ENCODE data around the gene GTF3C5.

DNA sequence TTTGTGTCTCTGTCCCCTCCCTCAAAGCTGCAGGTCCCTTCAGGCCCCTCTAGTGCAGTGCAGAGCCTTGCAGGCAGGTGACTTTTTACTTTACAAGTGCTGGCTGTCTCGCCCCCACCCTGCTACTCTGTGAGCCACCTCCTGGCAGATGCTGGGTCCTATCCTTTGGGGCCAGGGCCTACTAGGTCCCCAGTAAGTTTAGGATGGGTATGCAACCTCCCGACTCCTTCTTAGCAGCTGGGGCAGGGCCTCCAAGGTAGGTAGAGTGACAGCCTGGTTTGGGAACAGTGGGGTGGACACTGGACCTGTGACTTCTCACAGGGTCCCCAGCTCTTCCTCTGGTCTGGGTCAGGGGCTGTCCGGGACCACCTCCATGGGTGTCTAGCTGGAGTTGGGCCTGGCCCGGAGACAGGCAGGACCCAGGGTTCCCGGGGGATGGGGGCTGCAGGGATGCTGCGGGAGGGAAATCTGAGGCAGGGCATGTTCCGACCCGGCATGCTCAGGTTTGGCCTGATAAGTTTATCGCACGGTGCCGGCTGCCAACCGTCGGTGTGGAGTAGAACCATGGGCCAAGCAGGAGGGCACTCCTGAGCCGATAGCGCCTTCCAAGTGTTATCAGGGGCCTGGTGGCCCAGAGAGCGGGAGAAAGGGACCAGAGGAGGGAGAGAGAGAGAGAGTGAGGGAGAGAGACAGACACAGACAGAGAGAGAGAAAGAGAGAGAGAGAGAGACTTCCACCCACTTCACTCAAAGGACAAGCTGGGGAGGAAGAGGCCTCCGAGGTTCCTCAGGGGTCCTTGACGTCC lies 31.8 kb upstream of the GTF3C5 start:
- TF ChIP-seq, protein P1, sequence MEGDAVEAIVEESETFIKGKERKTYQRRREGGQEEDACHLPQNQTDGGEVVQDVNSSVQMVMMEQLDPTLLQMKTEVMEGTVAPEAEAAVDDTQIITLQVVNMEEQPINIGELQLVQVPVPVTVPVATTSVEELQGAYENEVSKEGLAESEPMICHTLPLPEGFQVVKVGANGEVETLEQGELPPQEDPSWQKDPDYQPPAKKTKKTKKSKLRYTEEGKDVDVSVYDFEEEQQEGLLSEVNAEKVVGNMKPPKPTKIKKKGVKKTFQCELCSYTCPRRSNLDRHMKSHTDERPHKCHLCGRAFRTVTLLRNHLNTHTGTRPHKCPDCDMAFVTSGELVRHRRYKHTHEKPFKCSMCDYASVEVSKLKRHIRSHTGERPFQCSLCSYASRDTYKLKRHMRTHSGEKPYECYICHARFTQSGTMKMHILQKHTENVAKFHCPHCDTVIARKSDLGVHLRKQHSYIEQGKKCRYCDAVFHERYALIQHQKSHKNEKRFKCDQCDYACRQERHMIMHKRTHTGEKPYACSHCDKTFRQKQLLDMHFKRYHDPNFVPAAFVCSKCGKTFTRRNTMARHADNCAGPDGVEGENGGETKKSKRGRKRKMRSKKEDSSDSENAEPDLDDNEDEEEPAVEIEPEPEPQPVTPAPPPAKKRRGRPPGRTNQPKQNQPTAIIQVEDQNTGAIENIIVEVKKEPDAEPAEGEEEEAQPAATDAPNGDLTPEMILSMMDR (conservative IDR thresholded peaks at IDR 0.05 in 1 of 2, IDR thresholded peaks at IDR 0.05 in 1 of 2; ENCODE audit: low read depth in 1 of 2, low read length in 2 of 2) = no peak
- TF ChIP-seq EZH2 (IDR thresholded peaks at IDR 0.05; ENCODE audit: low read length, missing control alignments) = no peak
